HG03045 (cell line): ENCODE results near the gene BTNL9.
"Not testable (repeated sequence)": the region's sequence is repeated elsewhere in the genome, so short reads cannot be mapped to it uniquely, and the experiment has no call there.

Experiments used
- ATAC-seq: cut with Tn5 transposase; IDR thresholded peaks from one replicate; pipeline ENCODE4 v1.9.1; 2021; ENCODE audit warnings: mild to moderate bottlenecking, moderate library complexity; ENCODE audit not compliant: unreplicated experiment

The BTNL9 gene

GRCh38 chr5:181097759-181098491, 57.9 kb downstream of the BTNL9 start:
- not testable (repeated sequence) for ATAC-seq

- no peak for ATAC-seq
Observed at GRCh38 chr5:181098762-181099601, 58.9 kb downstream of the BTNL9 start.

- ATAC-seq: no peak
Observed at GRCh38 chr5:181099602-181100086, 59.6 kb downstream of the BTNL9 start.

- no peak for ATAC-seq
Observed at GRCh38 chr5:181100121-181100875, 60.2 kb downstream of the BTNL9 start.

GRCh38 chr5:181101030-181101641, 61.1 kb downstream of the BTNL9 start:
- ATAC-seq: not testable (repeated sequence)

GRCh38 chr5:181101930-181102674, 62.0 kb downstream of the BTNL9 start:
- not testable (repeated sequence) for ATAC-seq

GRCh38 chr5:181104259-181104568, 64.1 kb downstream of the BTNL9 start:
- not testable (repeated sequence) for ATAC-seq

- not testable (repeated sequence) for ATAC-seq
Observed at GRCh38 chr5:181104606-181105390, 64.7 kb downstream of the BTNL9 start.

GRCh38 chr5:181105391-181106025, 65.4 kb downstream of the BTNL9 start:
- ATAC-seq: no peak

GRCh38 chr5:181107699-181108098, 67.6 kb downstream of the BTNL9 start:
- ATAC-seq: no peak

GRCh38 chr5:181108578-181109165, 68.6 kb downstream of the BTNL9 start:
- ATAC-seq: no peak

- ATAC-seq: no peak
Observed at GRCh38 chr5:181109489-181110013, 69.5 kb downstream of the BTNL9 start.

- no peak for ATAC-seq
Observed at GRCh38 chr5:181111010-181111409, 70.9 kb downstream of the BTNL9 start.
